ENCODE data around the gene STRN3.
"Not testable (repeated sequence)": the region's sequence is repeated elsewhere in the genome, so short reads cannot be mapped to it uniquely, and the experiment has no call there.

Gene STRN3

GRCh38 chr14:31030469-31030868 lies 4.3 kb upstream of the STRN3 start:
- DNase-seq: no peak

- no peak for DNase-seq
Measured at GRCh38 chr14:31029016-31029970, 3.1 kb upstream of the STRN3 start.

- no peak for DNase-seq
Measured at GRCh38 chr14:31027847-31028246, 1.7 kb upstream of the STRN3 start.

- peak; percentile 89 for DNase-seq
Measured at GRCh38 chr14:31026450-31027235, 464 bp upstream of the STRN3 start.

- DNase-seq: peak; percentile 41
Measured at GRCh38 chr14:31025367-31026076, 657 bp downstream of the STRN3 start, which contains the start of gene AP4S1. TSS of gene AP4S1 (plus strand) at chr14:31025649. CDS start at chr14:31066197, 40,548 bp downstream.

GRCh38 chr14:31024577-31025366 lies 1.4 kb downstream of the STRN3 start:
- DNase-seq: no peak

- DNase-seq: no peak
Measured at GRCh38 chr14:31024010-31024480, 2.1 kb downstream of the STRN3 start.

GRCh38 chr14:31022386-31022785 lies 3.8 kb downstream of the STRN3 start:
- no peak for DNase-seq

- DNase-seq: no peak
Measured at GRCh38 chr14:31021576-31021949, 4.6 kb downstream of the STRN3 start.

GRCh38 chr14:31020834-31021575 lies 5.2 kb downstream of the STRN3 start:
- DNase-seq: no peak

- DNase-seq: no peak
Measured at GRCh38 chr14:31018057-31018645, 8.0 kb downstream of the STRN3 start.

GRCh38 chr14:31013841-31014240 lies 12.3 kb downstream of the STRN3 start:
- DNase-seq: no peak

GRCh38 chr14:31010935-31011334 lies 15.2 kb downstream of the STRN3 start:
- DNase-seq: no peak

- no peak for DNase-seq
Measured at GRCh38 chr14:31009836-31010574, 16.2 kb downstream of the STRN3 start.

- DNase-seq: no peak
Measured at GRCh38 chr14:31006703-31007102, 19.5 kb downstream of the STRN3 start.

GRCh38 chr14:31004007-31004406 lies 22.2 kb downstream of the STRN3 start:
- not testable (repeated sequence) for DNase-seq

GRCh38 chr14:31003284-31003683 lies 22.9 kb downstream of the STRN3 start:
- DNase-seq: no peak

GRCh38 chr14:31001339-31001658 lies 24.9 kb downstream of the STRN3 start:
- DNase-seq: no peak

- no peak for DNase-seq
Measured at GRCh38 chr14:31000629-31001338, 25.4 kb downstream of the STRN3 start.
